ENCODE data around the gene PTPRH.
"Not testable (repeated sequence)": the region's sequence is repeated elsewhere in the genome, so short reads cannot be mapped to it uniquely, and the experiment has no call there.

The PTPRH gene

GRCh38 chr19:55244004-55244680 lies 34.8 kb upstream of the PTPRH start:
- no peak for DNase-seq

GRCh38 chr19:55242517-55242916 lies 33.2 kb upstream of the PTPRH start:
- no peak for DNase-seq

- DNase-seq: no peak
Observed at GRCh38 chr19:55241935-55242464, 32.7 kb upstream of the PTPRH start.

GRCh38 chr19:55241143-55241934 lies 32.0 kb upstream of the PTPRH start:
- DNase-seq: no peak

GRCh38 chr19:55240713-55241020 lies 31.4 kb upstream of the PTPRH start:
- no peak for DNase-seq

- DNase-seq: no peak
Observed at GRCh38 chr19:55239004-55239403, 29.7 kb upstream of the PTPRH start.

GRCh38 chr19:55238030-55238429 lies 28.7 kb upstream of the PTPRH start:
- no peak for DNase-seq

- DNase-seq: no peak
Observed at GRCh38 chr19:55232986-55233385, 23.7 kb upstream of the PTPRH start.

- DNase-seq: no peak
Observed at GRCh38 chr19:55232286-55232602, 22.9 kb upstream of the PTPRH start.

- DNase-seq: no peak
Observed at GRCh38 chr19:55231391-55232285, 22.3 kb upstream of the PTPRH start.

- DNase-seq: no peak
Observed at GRCh38 chr19:55230780-55231179, 21.5 kb upstream of the PTPRH start.

GRCh38 chr19:55230329-55230728 lies 21.0 kb upstream of the PTPRH start:
- DNase-seq: no peak

GRCh38 chr19:55229789-55230182 lies 20.5 kb upstream of the PTPRH start:
- no peak for DNase-seq

GRCh38 chr19:55229145-55229788 lies 20.0 kb upstream of the PTPRH start:
- no peak for DNase-seq

- no peak for DNase-seq
Observed at GRCh38 chr19:55228403-55229031, 19.2 kb upstream of the PTPRH start, which contains the start of gene TMEM86B. Gene TMEM86B, minus strand, starts transcription at chr19:55228763. Its CDS starts 22 bp downstream, at chr19:55228741.

GRCh38 chr19:55228015-55228391 lies 18.7 kb upstream of the PTPRH start:
- DNase-seq: no peak

GRCh38 chr19:55227241-55228014 lies 18.1 kb upstream of the PTPRH start:
- no peak for DNase-seq

- DNase-seq: no peak
Observed at GRCh38 chr19:55226788-55227187, 17.5 kb upstream of the PTPRH start.

GRCh38 chr19:55226273-55226672 lies 17.0 kb upstream of the PTPRH start:
- no peak for DNase-seq

- DNase-seq: no peak
Observed at GRCh38 chr19:55225415-55225958, 16.2 kb upstream of the PTPRH start.

GRCh38 chr19:55224679-55225414 lies 15.5 kb upstream of the PTPRH start:
- not testable (repeated sequence) for DNase-seq

All from NCI-H1092 (cell line).